DND-41 (cell line): Measurements from ENCODE around the gene XRCC2.

Source experiments
- ATAC-seq: fragments of 200-7000 bp; cut with Tn5 transposase; 3 replicates; pipeline ENCODE4 v1.9.1; 2021; ENCODE audit warnings: low read depth; ENCODE audit not compliant: insufficient read depth
- DNase-seq: peaks from one replicate; pipeline ENCODE4 v3.0.0-alpha.2; 2020
- H2AFZ ChIP-seq: 2 replicates; pipeline ENCODE4 v1.6.0; 2012; ENCODE audit warnings: low read depth, low read length
- H3K27ac ChIP-seq: 2 replicates; pipeline ENCODE4 v1.5.1; 2012; ENCODE audit warnings: low read length, inconsistent platforms
- H3K27me3 ChIP-seq: fragments of 200-600 bp; sonication (generic); 2 replicates; pipeline ENCODE4 v1.6.0; 2012; ENCODE audit warnings: low read length, mild to moderate bottlenecking, inconsistent platforms; ENCODE audit not compliant: insufficient read depth, poor library complexity
- H3K36me3 ChIP-seq: 2 replicates; pipeline ENCODE4 v1.5.1; 2012; ENCODE audit warnings: low read length, inconsistent platforms; ENCODE audit not compliant: insufficient read depth
- H3K4me1 ChIP-seq: 2 replicates; pipeline ENCODE4 v1.5.1; 2012; ENCODE audit warnings: mild to moderate bottlenecking, low read length; ENCODE audit not compliant: insufficient read depth
- H3K4me2 ChIP-seq: 2 replicates; pipeline ENCODE4 v1.6.0; 2012; ENCODE audit warnings: mild to moderate bottlenecking, moderate library complexity, low read length, inconsistent platforms; ENCODE audit not compliant: insufficient read depth
- H3K4me3 ChIP-seq, 2 experiments: fragments of 200-600 bp in 1 of 2; shearing (Covaris generic) in 1 of 2; 2 replicates each; pipeline ENCODE4 v1.5.1; 2012 to 2016; ENCODE audit warnings: inconsistent platforms in 2 of 2, low read length in 2 of 2, mild to moderate bottlenecking in 2 of 2, low read depth in 1 of 2, moderate library complexity in 1 of 2
- H3K79me2 ChIP-seq: 2 replicates; pipeline ENCODE4 v1.6.0; 2012; ENCODE audit warnings: low read length, inconsistent platforms; ENCODE audit not compliant: insufficient read depth
- H3K9ac ChIP-seq: 2 replicates; pipeline ENCODE4 v1.6.0; 2012; ENCODE audit warnings: low read depth, mild to moderate bottlenecking, inconsistent platforms, low read length, moderate library complexity
- H3K9me3 ChIP-seq: 2 replicates; pipeline ENCODE4 v1.5.1; 2012; ENCODE audit warnings: low read length, moderate library complexity, mild to moderate bottlenecking, inconsistent platforms; ENCODE audit not compliant: insufficient read depth, severe bottlenecking
- H4K20me1 ChIP-seq: 2 replicates; pipeline ENCODE4 v1.6.0; 2012; ENCODE audit warnings: low read length; ENCODE audit not compliant: insufficient read depth
- EZH2 ChIP-seq: IDR thresholded peaks from 3 replicates; pipeline ENCODE4 v1.6.1; 2012; ENCODE audit warnings: borderline replicate concordance, low read depth, mild to moderate bottlenecking, moderate library complexity, low read length, inconsistent platforms; ENCODE audit not compliant: severe bottlenecking
- TF ChIP-seq, protein P1 (sequence below): IDR thresholded peaks from 2 replicates; pipeline ENCODE4 v1.5.1; 2012; ENCODE audit warnings: borderline replicate concordance, low read length, moderate library complexity, mild to moderate bottlenecking; ENCODE audit not compliant: poor library complexity, severe bottlenecking; ENCODE audit errors: extremely low read depth

Gene XRCC2

DNA sequence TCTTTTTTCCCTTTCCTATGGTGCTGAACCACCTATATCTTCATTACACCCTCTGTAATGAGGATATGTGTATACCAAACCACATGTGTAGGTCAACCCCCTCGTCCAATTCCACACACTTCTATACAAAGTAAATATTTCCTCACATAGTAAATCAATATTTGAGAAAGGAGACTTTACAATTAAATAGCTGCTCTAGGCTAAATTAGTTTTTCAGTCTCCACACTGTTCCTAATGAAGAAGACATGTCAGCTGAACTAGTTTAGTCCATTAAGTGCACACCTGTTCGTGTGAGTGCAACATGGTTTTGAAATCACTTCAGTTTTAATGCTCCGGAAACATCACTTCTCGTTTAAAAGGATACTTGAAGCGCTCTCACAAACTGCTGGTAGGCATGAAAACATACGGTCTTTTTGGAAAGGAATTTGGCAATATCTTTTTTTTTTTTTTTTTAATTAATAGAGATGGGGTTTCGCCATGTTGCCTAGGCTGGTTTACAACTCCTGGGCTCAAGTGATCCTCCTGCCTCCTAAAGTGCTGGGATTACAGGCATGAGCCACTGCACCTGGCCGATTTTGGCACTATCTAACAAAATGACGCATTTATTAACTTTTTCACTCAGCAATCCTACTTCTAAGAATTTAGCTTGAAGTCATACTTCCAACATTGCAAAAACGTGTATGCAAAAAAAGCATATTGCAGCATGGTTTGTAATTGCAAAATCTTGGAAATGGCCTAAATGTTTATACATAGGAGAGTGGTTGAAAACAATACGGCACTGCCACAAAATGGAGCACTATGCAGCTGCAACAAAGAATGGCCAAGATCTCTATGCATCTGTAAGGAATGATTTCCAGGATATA is 2.1 kb upstream of the XRCC2 start:
- H3K79me2 ChIP-seq: peaks cover 27% of the 10 kb centered on the region
- H3K9me3 ChIP-seq: no peaks in the 10 kb centered on the region
- H3K27ac ChIP-seq: no peak overlapping the region
- no peak for ATAC-seq
- H3K4me1 ChIP-seq: peaks cover 21% of the 10 kb centered on the region
- H2AFZ ChIP-seq: no peak overlapping the region
- peaks cover 11% of the 10 kb centered on the region; the same call in 1 of the 2 replicates for H4K20me1 ChIP-seq
- no peaks in the 10 kb centered on the region for H3K27me3 ChIP-seq
- H3K4me3 ChIP-seq: no peak overlapping the region
- H3K36me3 ChIP-seq: peaks cover 5% of the 10 kb centered on the region
- H3K9ac ChIP-seq: no peak overlapping the region
- DNase-seq: no peak
- no peak for TF ChIP-seq EZH2
- TF ChIP-seq, protein P1, sequence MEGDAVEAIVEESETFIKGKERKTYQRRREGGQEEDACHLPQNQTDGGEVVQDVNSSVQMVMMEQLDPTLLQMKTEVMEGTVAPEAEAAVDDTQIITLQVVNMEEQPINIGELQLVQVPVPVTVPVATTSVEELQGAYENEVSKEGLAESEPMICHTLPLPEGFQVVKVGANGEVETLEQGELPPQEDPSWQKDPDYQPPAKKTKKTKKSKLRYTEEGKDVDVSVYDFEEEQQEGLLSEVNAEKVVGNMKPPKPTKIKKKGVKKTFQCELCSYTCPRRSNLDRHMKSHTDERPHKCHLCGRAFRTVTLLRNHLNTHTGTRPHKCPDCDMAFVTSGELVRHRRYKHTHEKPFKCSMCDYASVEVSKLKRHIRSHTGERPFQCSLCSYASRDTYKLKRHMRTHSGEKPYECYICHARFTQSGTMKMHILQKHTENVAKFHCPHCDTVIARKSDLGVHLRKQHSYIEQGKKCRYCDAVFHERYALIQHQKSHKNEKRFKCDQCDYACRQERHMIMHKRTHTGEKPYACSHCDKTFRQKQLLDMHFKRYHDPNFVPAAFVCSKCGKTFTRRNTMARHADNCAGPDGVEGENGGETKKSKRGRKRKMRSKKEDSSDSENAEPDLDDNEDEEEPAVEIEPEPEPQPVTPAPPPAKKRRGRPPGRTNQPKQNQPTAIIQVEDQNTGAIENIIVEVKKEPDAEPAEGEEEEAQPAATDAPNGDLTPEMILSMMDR: no peak
- H3K4me2 ChIP-seq: no peak overlapping the region

GRCh38 chr7:152674860-152675758 is 832 bp downstream of the XRCC2 start:
- peaks cover 30% of the 10 kb centered on the region for H3K36me3 ChIP-seq
- peak overlapping the region; percentile 55 to 63 for H3K4me3 ChIP-seq
- peak; percentile 48 for DNase-seq
- peaks cover 57% of the 10 kb centered on the region for H3K79me2 ChIP-seq
- TF ChIP-seq, protein P1: no peak
- no peak for TF ChIP-seq EZH2
- H4K20me1 ChIP-seq: peaks cover 34% of the 10 kb centered on the region; the same call in 1 of the 2 replicates
- peak; percentile 48 for ATAC-seq
- no peaks in the 10 kb centered on the region for H3K27me3 ChIP-seq
- H2AFZ ChIP-seq: peak overlapping the region; percentile 86
- H3K9ac ChIP-seq: peak overlapping the region; percentile 83
- H3K4me2 ChIP-seq: peak overlapping the region; percentile 97
- no peaks in the 10 kb centered on the region for H3K9me3 ChIP-seq
- H3K27ac ChIP-seq: peak overlapping the region; percentile 79
- H3K4me1 ChIP-seq: peaks cover 26% of the 10 kb centered on the region

DNA sequence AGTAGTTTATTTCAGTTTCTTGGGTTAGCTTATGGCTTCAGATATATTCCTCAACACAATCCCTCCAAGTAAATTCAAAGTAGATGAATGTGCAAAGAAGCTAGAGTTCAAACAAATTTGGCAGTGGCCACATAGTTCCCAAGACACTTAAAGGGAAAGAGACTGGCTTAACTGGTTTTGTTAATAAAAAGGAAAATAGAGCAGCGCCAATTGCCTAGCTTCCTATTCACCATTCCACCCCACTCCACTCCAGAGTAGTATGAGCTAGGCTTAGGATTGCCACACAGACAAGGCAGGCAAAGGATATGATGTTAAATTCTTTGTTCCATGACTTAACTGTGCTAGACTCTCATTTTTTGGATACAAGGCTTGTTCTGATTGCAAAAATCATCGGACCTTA is 2.0 kb downstream of the XRCC2 start:
- Histone ChIP-seq H3K9ac (no peak overlapping the region), H2AFZ (no peak overlapping the region), H3K4me1 (peaks cover 26% of the 10 kb centered on the region), H3K4me2 (peak overlapping the region; percentile 46; the same call in 1 of the 2 replicates), H4K20me1 (peaks cover 45% of the 10 kb centered on the region), H3K4me3 (0 out of 4 replicates have a peak overlapping the region, but pooled peaks of 1 of the 2 experiments have one; percentile 22), H3K36me3 (peaks cover 41% of the 10 kb centered on the region), H3K9me3 (no peaks in the 10 kb centered on the region), H3K79me2 (peaks cover 69% of the 10 kb centered on the region), H3K27me3 (no peaks in the 10 kb centered on the region), H3K27ac (no peak overlapping the region)
- no peak for ATAC-seq
- DNase-seq: no peak
- no peak for TF ChIP-seq EZH2
- TF ChIP-seq, protein P1: no peak
